Measurements from ENCODE around the gene CPSF3. TPM values are rescaled to one million over a fixed set of nuclear protein-coding genes. Genes with fewer than 3 reads are reported as not detected.

Gene CPSF3
- total RNA-seq, 1 experiment from 2014 or later: 61.5 TPM

DNA sequence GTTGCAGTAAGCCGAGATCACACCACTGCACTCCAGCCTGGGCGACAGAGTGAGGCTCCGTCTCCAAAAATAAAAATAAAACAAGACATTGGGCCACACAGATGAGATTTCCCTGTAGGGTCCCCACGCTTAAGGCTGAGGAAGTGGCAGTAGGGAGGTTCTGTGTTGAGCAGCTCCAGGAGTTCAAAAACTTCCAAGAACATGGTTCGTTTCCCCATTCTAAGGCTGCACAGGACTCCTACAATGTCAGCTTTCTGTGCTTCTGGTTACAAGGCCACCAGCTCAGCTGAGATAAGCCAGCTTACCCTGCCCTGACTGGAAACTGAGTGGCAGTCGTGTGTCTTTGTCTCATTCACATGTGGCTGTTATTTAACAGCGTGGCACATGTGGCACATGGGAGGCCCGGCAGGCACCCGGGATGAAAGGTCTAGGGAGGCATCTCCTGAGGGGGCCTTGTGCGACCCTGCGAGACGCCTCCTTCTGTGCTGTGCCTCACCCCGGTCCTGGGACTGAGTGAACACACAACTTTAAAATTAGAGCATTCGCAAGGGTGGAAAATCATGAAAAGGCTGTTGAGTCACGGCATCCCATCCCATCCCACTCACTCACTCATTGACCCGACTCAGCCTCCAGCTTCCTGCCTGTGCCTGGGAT is 7.8 kb upstream of the CPSF3 start:
- intact Hi-C loops (cut with micrococcal nuclease; ENCODE audit: unreplicated experiment): no loop called here
- H3K4me1 ChIP-seq (replicated peaks; ENCODE audit: insufficient read depth): no peaks in the 10 kb centered on the region
- BruUV-seq (replicated peaks): no TSS peak
- no peaks in the 10 kb centered on the region for H3K27me3 ChIP-seq (ENCODE audit: insufficient read depth, low read depth)
- no peaks in the 10 kb centered on the region for H3K9me3 ChIP-seq (ENCODE audit: insufficient read depth, low read depth)
- H4K20me1 ChIP-seq (ENCODE audit: insufficient read depth): peaks cover 4% of the 10 kb centered on the region; the same call in 1 of the 2 replicates
- peaks cover 3% of the 10 kb centered on the region; the same call in 1 of the 2 replicates for H3F3A ChIP-seq (ENCODE audit: insufficient read depth, low read depth)
- no peak overlapping the region for H3K27ac ChIP-seq
- peaks cover 10% of the 10 kb centered on the region for H3K36me3 ChIP-seq (ENCODE audit: low read depth)
- no peak overlapping the region for H2AFZ ChIP-seq
- H3K79me2 ChIP-seq (ENCODE audit: low read depth): peaks cover 37% of the 10 kb centered on the region
- no peak overlapping the region for H3K4me3 ChIP-seq
- no peak for DNase-seq
- no peak overlapping the region for H3K4me2 ChIP-seq
- ChIA-PET POLR2A (ENCODE audit: unreplicated experiment) (no interaction called here), CTCF (no interaction called here)
- TF ChIP-seq, protein P1, sequence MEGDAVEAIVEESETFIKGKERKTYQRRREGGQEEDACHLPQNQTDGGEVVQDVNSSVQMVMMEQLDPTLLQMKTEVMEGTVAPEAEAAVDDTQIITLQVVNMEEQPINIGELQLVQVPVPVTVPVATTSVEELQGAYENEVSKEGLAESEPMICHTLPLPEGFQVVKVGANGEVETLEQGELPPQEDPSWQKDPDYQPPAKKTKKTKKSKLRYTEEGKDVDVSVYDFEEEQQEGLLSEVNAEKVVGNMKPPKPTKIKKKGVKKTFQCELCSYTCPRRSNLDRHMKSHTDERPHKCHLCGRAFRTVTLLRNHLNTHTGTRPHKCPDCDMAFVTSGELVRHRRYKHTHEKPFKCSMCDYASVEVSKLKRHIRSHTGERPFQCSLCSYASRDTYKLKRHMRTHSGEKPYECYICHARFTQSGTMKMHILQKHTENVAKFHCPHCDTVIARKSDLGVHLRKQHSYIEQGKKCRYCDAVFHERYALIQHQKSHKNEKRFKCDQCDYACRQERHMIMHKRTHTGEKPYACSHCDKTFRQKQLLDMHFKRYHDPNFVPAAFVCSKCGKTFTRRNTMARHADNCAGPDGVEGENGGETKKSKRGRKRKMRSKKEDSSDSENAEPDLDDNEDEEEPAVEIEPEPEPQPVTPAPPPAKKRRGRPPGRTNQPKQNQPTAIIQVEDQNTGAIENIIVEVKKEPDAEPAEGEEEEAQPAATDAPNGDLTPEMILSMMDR (conservative IDR thresholded peaks at IDR 0.05): no peak
- TF ChIP-seq EZH2 (IDR thresholded peaks at IDR 0.05; ENCODE audit: low read depth): no peak
- no peaks in the 10 kb centered on the region for H3K9me2 ChIP-seq (ENCODE audit: insufficient read depth)

DNA sequence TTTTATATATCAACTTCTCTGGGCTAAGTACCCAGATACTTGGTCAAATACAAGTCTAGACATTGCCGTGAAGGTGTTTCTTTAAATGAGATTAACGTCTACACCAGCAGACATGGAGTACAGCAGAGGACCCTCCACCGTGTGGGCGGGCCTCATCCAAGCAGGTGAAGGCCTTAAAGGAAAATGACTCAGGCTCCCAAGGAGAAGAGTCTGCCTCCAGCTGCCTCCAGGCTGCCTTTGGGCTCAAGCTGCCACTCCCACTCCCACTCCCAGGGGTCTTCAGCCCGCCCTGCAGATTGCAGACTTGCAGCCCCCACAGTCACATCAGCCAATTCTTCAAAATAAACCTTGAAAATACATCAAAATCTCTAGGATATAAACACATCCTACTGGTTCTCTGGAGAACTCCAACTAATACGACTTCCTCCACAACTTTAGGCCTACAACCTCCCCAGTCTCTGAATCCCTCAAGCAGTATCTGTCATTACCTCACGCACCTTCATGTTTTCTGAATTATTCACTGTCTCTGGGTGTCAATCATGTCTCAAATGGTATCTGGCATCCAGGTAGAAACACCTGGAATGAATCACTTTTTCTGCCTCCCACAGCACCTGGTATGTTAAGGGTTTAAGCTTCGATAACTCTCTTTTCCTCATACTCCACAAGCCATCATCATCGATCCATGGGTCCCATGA is 7.0 kb upstream of the CPSF3 start:
- Histone ChIP-seq H4K20me1 (ENCODE audit: insufficient read depth) (peaks cover 4% of the 10 kb centered on the region; the same call in 1 of the 2 replicates), H3F3A (ENCODE audit: insufficient read depth, low read depth) (no peaks in the 10 kb centered on the region; the same call in 1 of the 2 replicates), H3K79me2 (ENCODE audit: low read depth) (peaks cover 43% of the 10 kb centered on the region), H3K27me3 (ENCODE audit: insufficient read depth, low read depth) (no peaks in the 10 kb centered on the region), H2AFZ (no peak overlapping the region), H3K27ac (no peak overlapping the region), H3K4me2 (no peak overlapping the region), H3K36me3 (ENCODE audit: low read depth) (peaks cover 3% of the 10 kb centered on the region; the same call in 1 of the 2 replicates), H3K4me1 (replicated peaks; ENCODE audit: insufficient read depth) (no peaks in the 10 kb centered on the region), H3K4me3 (no peak overlapping the region), H3K9me3 (ENCODE audit: insufficient read depth, low read depth) (no peaks in the 10 kb centered on the region), H3K9me2 (ENCODE audit: insufficient read depth) (no peaks in the 10 kb centered on the region)
- TF ChIP-seq, protein P1 (conservative IDR thresholded peaks at IDR 0.05): no peak
- no peak for TF ChIP-seq EZH2 (IDR thresholded peaks at IDR 0.05; ENCODE audit: low read depth)
- CTCF ChIA-PET: no interaction called here
- no peak for DNase-seq
- POLR2A ChIA-PET (ENCODE audit: unreplicated experiment): no interaction called here
- intact Hi-C loops (cut with micrococcal nuclease; ENCODE audit: unreplicated experiment): no loop called here
- no TSS peak for BruUV-seq (replicated peaks)

DNA sequence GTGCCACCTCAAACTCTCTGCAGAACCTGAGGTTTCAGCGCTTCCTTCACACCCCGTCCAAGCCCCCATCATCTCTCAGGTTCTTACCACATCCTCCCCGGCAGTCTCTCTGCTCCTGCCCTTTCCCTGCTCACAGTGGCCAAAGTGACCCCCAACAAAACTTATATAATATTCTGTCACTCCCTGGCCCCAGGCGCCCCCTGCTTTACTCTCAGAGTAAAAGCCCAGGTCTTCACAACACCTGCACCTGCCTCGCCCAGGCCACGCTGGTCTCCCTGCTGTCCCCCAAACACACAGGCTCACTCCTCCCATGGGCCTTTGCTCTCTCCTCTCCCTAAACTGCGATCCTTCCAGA is 6.5 kb upstream of the CPSF3 start:
- Histone ChIP-seq H3K9me3 (ENCODE audit: insufficient read depth, low read depth) (no peaks in the 10 kb centered on the region), H3K4me2 (no peak overlapping the region), H3K4me1 (replicated peaks; ENCODE audit: insufficient read depth) (peaks cover 4% of the 10 kb centered on the region), H3K4me3 (no peak overlapping the region), H3K27ac (no peak overlapping the region), H3K79me2 (ENCODE audit: low read depth) (peaks cover 48% of the 10 kb centered on the region), H4K20me1 (ENCODE audit: insufficient read depth) (peaks cover 4% of the 10 kb centered on the region; the same call in 1 of the 2 replicates), H3K9me2 (ENCODE audit: insufficient read depth) (no peaks in the 10 kb centered on the region), H3K36me3 (ENCODE audit: low read depth) (peaks cover 3% of the 10 kb centered on the region; the same call in 1 of the 2 replicates), H3K27me3 (ENCODE audit: insufficient read depth, low read depth) (no peaks in the 10 kb centered on the region), H2AFZ (no peak overlapping the region), H3F3A (ENCODE audit: insufficient read depth, low read depth) (no peaks in the 10 kb centered on the region; the same call in 1 of the 2 replicates)
- ChIA-PET POLR2A (ENCODE audit: unreplicated experiment) (no interaction called here), CTCF (no interaction called here)
- intact Hi-C loops (cut with micrococcal nuclease; ENCODE audit: unreplicated experiment): no loop called here
- BruUV-seq (replicated peaks): no TSS peak
- no peak for TF ChIP-seq EZH2 (IDR thresholded peaks at IDR 0.05; ENCODE audit: low read depth)
- TF ChIP-seq, protein P1 (conservative IDR thresholded peaks at IDR 0.05): no peak
- no peak for DNase-seq
